KOPT-K1 (cell line): Measurements from ENCODE around the gene NOM1.

ENCODE experiments used
- H3K27ac ChIP-seq: fragments of 200-600 bp; sonication (generic); 2 replicates; pipeline ENCODE4 v1.5.1; 2016; ENCODE audit warnings: antibody characterized with exemption, mild to moderate bottlenecking, low read depth, low read length; ENCODE audit not compliant: poor library complexity, severe bottlenecking
- H3K36me3 ChIP-seq: fragments of 200-600 bp; sonication (generic); 2 replicates; pipeline ENCODE4 v1.5.1; 2017; ENCODE audit warnings: antibody characterized with exemption, mild to moderate bottlenecking, low read length, moderate library complexity; ENCODE audit not compliant: insufficient read depth
- H3K9me3 ChIP-seq: fragments of 200-600 bp; sonication (generic); 2 replicates; pipeline ENCODE4 v1.5.1; 2017; ENCODE audit warnings: antibody characterized with exemption, low read length, mild to moderate bottlenecking; ENCODE audit not compliant: insufficient read depth, poor library complexity, severe bottlenecking

The NOM1 gene

GRCh38 chr7:157012113-157012547 lies 62.6 kb downstream of the NOM1 start:
- Histone ChIP-seq H3K9me3 (no peaks in the 10 kb centered on the region), H3K36me3 (no peaks in the 10 kb centered on the region), H3K27ac (no peak overlapping the region)

- Histone ChIP-seq H3K36me3 (no peaks in the 10 kb centered on the region), H3K27ac (no peak overlapping the region), H3K9me3 (no peaks in the 10 kb centered on the region)
Measured at GRCh38 chr7:157013101-157013500, 63.6 kb downstream of the NOM1 start.

- H3K36me3 ChIP-seq = no peaks in the 10 kb centered on the region
- no peaks in the 10 kb centered on the region for H3K9me3 ChIP-seq
- H3K27ac ChIP-seq = no peak overlapping the region
Measured at GRCh38 chr7:157013602-157014549, 64.4 kb downstream of the NOM1 start.

GRCh38 chr7:157014635-157015555 lies 65.4 kb downstream of the NOM1 start:
- H3K36me3 ChIP-seq = no peaks in the 10 kb centered on the region
- H3K9me3 ChIP-seq = no peaks in the 10 kb centered on the region
- H3K27ac ChIP-seq = no peak overlapping the region

GRCh38 chr7:157016024-157016351 lies 66.5 kb downstream of the NOM1 start:
- H3K27ac ChIP-seq = no peak overlapping the region
- peaks cover 8% of the 10 kb centered on the region for H3K9me3 ChIP-seq
- H3K36me3 ChIP-seq = no peaks in the 10 kb centered on the region

- Histone ChIP-seq H3K36me3 (no peaks in the 10 kb centered on the region), H3K27ac (no peak overlapping the region), H3K9me3 (peaks cover 8% of the 10 kb centered on the region)
Measured at GRCh38 chr7:157016352-157017041, 67.0 kb downstream of the NOM1 start.

- no peak overlapping the region for H3K27ac ChIP-seq
- peaks cover 12% of the 10 kb centered on the region for H3K9me3 ChIP-seq
- H3K36me3 ChIP-seq = no peaks in the 10 kb centered on the region
Measured at GRCh38 chr7:157017149-157017548, 67.6 kb downstream of the NOM1 start.

- Histone ChIP-seq H3K9me3 (peaks cover 17% of the 10 kb centered on the region), H3K27ac (no peak overlapping the region), H3K36me3 (no peaks in the 10 kb centered on the region)
Measured at GRCh38 chr7:157017603-157018327, 68.3 kb downstream of the NOM1 start.

- H3K36me3 ChIP-seq = no peaks in the 10 kb centered on the region
- peaks cover 17% of the 10 kb centered on the region for H3K9me3 ChIP-seq
- no peak overlapping the region for H3K27ac ChIP-seq
Measured at GRCh38 chr7:157018328-157018996, 69.0 kb downstream of the NOM1 start.

GRCh38 chr7:157018997-157019608 lies 69.6 kb downstream of the NOM1 start:
- H3K9me3 ChIP-seq = peaks cover 17% of the 10 kb centered on the region
- no peaks in the 10 kb centered on the region for H3K36me3 ChIP-seq
- no peak overlapping the region for H3K27ac ChIP-seq

- H3K36me3 ChIP-seq = no peaks in the 10 kb centered on the region
- H3K27ac ChIP-seq = no peak overlapping the region
- H3K9me3 ChIP-seq = peaks cover 20% of the 10 kb centered on the region
Measured at GRCh38 chr7:157019718-157020451, 70.4 kb downstream of the NOM1 start.

GRCh38 chr7:157020514-157021070 lies 71.1 kb downstream of the NOM1 start:
- Histone ChIP-seq H3K36me3 (no peaks in the 10 kb centered on the region), H3K9me3 (peaks cover 24% of the 10 kb centered on the region)

More at GRCh38 chr7:157020514-157021070, 71.1 kb downstream of the NOM1 start:
- H3K27ac ChIP-seq = no peak overlapping the region
